Measurements from ENCODE around the gene METRNL.

METRNL gene

GRCh38 chr17:83103943-83104311 lies 24.5 kb downstream of the METRNL start:
- DNase-seq: no peak

- no peak for DNase-seq
Observed at GRCh38 chr17:83104577-83105505, 25.4 kb downstream of the METRNL start.

- DNase-seq: no peak
Observed at GRCh38 chr17:83105512-83105911, 26.1 kb downstream of the METRNL start.

GRCh38 chr17:83106056-83106588 lies 26.7 kb downstream of the METRNL start:
- no peak for DNase-seq

GRCh38 chr17:83106913-83107655 lies 27.7 kb downstream of the METRNL start:
- DNase-seq: no peak

- no peak for DNase-seq
Observed at GRCh38 chr17:83107656-83108048, 28.2 kb downstream of the METRNL start.

- DNase-seq: no peak
Observed at GRCh38 chr17:83108709-83109108, 29.3 kb downstream of the METRNL start.

GRCh38 chr17:83109386-83109785 lies 30.0 kb downstream of the METRNL start:
- DNase-seq: no peak

- peak in 1 of 56 donors; percentile 19 for DNase-seq
Observed at GRCh38 chr17:83109793-83110645, 30.6 kb downstream of the METRNL start.

- DNase-seq: no peak
Observed at GRCh38 chr17:83110735-83111134, 31.3 kb downstream of the METRNL start.

- no peak for DNase-seq
Observed at GRCh38 chr17:83111516-83112282, 32.3 kb downstream of the METRNL start.

GRCh38 chr17:83113381-83113780 lies 34.0 kb downstream of the METRNL start:
- no peak for DNase-seq

- DNase-seq: no peak
Observed at GRCh38 chr17:83113792-83114191, 34.4 kb downstream of the METRNL start.

GRCh38 chr17:83114706-83115105 lies 35.3 kb downstream of the METRNL start:
- DNase-seq: no peak

GRCh38 chr17:83115202-83115651 lies 35.8 kb downstream of the METRNL start:
- no peak for DNase-seq

- DNase-seq: no peak
Observed at GRCh38 chr17:83115832-83116231, 36.4 kb downstream of the METRNL start.

GRCh38 chr17:83116311-83116771 lies 36.9 kb downstream of the METRNL start:
- no peak for DNase-seq

GRCh38 chr17:83116783-83117555 lies 37.6 kb downstream of the METRNL start:
- no peak for DNase-seq

GRCh38 chr17:83117583-83117982 lies 38.2 kb downstream of the METRNL start:
- DNase-seq: no peak
